GM21515 (cell line): ENCODE results near the gene INTS7.
"Not testable (repeated sequence)": the region's sequence is repeated elsewhere in the genome, so short reads cannot be mapped to it uniquely, and the experiment has no call there.

Experiments
- ATAC-seq: cut with Tn5 transposase; IDR thresholded peaks from one replicate; pipeline ENCODE4 v1.9.1; 2021; ENCODE audit not compliant: unreplicated experiment

INTS7 gene

GRCh38 chr1:211938561-211938997, 96.8 kb downstream of the INTS7 start:
- ATAC-seq, result peak; percentile 40

- ATAC-seq, result not testable (repeated sequence)
Observed at GRCh38 chr1:211937422-211937821, 97.9 kb downstream of the INTS7 start.

- peak; percentile 57 for ATAC-seq
Observed at GRCh38 chr1:211935448-211935970, 99.8 kb downstream of the INTS7 start.

GRCh38 chr1:211933946-211934714, 101.2 kb downstream of the INTS7 start:
- no peak for ATAC-seq

- no peak for ATAC-seq
Observed at GRCh38 chr1:211932933-211933254, 102.5 kb downstream of the INTS7 start.

- no peak for ATAC-seq
Observed at GRCh38 chr1:211932231-211932932, 103.0 kb downstream of the INTS7 start.

- no peak for ATAC-seq
Observed at GRCh38 chr1:211929683-211930082, 105.7 kb downstream of the INTS7 start.

DNA sequence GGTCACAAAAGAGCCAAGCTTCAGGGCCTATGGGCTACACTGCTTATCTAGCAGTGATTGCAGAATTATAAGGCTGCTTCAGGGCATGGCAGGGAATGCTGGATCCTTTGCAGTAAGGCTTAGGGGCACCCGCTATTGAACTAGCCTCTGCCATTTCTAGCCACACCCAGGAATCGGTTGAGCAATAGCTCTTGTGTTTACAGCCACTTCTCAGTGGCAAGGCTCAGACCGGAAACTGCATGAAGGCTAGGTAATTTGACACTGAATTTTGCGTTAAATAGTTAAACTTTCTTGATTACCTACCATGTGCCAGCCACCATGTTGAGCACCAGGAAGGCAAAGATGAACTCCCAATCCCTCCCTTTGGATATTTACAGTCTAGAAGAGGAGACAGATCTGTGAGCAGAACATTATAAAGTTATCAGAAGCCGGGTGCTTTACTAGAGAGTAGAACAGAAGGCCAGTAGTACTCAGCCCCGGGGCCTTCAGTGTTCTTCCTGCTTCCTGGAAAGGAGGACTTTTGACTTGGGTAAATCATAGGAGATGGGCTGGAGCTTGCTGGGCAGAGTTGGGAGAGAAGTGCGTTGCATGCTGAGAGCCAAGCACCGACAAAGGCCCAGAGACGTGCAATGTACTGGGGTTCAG, 106.2 kb downstream of the INTS7 start:
- no peak for ATAC-seq

- ATAC-seq, result no peak
Observed at GRCh38 chr1:211928290-211928801, 107.0 kb downstream of the INTS7 start.

- ATAC-seq, result no peak
Observed at GRCh38 chr1:211925016-211925415, 110.3 kb downstream of the INTS7 start.

DNA sequence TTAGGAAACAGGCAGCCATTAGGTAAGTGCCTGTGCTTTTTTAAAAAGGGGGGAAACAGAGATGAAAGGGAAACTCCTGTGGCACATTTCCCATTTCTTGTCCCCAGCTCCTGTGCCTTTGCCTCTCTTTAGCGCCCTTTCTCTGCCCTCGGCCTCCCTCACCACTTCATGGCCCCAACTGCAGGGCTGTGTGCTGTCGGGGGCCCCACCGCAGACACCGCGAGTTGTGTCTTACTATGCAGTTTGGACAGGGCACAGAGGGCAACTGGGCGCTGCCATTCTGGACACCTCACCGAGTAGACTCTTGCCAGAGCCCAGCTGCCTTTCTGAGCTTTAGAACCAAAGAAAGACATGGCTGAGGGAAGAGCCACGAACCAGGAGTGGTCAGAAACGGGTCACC, 111.1 kb downstream of the INTS7 start:
- no peak for ATAC-seq

- no peak for ATAC-seq
Observed at GRCh38 chr1:211923095-211923494, 112.3 kb downstream of the INTS7 start.

DNA sequence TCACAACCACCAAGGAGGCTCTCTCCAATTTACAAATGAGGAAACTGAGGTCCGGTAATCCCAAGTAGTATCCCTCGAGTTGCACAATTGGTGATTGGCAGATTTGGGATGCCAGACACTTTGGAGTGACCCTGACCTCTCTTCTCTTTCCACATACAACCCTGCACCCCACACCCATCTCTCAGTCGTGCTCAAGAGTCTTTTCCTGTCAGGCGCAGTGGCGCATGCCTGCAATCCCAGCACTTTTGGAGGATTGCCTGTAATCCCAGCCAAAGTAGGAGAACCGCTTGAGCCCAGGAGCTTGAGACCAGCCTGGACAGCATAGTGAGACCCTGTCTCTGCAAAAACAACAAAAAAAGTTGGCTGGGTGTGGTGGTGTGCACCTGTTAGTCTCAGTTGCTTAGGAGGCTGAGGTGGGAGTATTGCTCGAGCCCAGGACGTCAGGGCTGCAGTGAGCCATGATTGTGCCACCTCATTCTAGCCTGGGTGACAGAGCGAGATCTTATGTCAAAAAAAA, 113.7 kb downstream of the INTS7 start:
- ATAC-seq, result no peak

DNA sequence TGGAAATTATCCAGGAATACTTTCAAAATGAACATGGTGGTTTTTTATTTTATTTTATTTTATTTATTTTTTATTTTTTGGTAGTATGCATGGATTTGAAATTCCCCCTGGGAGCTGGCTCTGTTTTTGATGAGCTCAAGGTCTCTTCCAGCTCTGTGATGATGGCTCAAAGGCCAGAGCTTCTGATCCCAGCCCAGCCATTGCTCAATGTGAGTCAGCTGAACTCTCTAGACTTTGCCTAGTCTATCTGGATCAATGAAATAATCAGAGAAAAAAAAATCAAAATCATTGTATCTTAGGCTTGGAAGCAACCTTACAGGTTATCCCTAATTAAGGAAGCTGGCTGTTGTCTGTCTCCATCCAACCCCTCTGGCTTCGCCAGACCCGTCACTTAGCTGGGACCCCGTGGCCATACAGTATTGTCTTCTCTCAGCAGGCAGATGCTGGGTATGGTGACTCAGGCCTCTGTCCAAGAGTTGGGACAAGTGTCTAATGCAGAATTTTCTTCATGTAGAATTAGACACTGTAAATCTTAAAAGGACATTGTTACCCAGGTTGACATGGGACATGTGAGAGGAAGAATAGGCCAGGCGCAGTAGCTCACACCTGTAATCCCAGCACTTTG, 114.6 kb downstream of the INTS7 start:
- no peak for ATAC-seq

DNA sequence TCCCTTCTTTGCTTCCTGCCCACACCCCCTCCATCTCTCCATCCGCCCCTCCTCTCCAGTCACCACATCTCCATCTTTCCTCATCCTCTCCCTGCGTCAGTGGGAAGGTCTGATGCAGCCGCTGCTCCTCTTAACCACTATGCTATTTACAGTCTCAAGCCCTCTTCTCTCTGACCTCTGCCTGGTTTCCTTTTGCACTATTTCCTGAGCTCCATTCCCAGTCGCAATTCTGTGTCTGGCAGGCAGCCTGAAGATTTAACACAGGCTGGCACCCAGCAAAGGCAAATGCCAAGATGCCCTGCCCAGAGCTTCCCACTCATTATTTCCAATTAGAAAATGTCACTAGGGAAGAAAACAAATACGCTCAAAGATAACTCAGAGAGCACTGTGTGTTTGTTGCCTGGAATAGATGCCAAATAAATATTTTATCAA, 115.2 kb downstream of the INTS7 start:
- no peak for ATAC-seq

- no peak for ATAC-seq
Observed at GRCh38 chr1:211918843-211919414, 116.4 kb downstream of the INTS7 start.

- not testable (repeated sequence) for ATAC-seq
Observed at GRCh38 chr1:211916458-211916857, 118.9 kb downstream of the INTS7 start.

DNA sequence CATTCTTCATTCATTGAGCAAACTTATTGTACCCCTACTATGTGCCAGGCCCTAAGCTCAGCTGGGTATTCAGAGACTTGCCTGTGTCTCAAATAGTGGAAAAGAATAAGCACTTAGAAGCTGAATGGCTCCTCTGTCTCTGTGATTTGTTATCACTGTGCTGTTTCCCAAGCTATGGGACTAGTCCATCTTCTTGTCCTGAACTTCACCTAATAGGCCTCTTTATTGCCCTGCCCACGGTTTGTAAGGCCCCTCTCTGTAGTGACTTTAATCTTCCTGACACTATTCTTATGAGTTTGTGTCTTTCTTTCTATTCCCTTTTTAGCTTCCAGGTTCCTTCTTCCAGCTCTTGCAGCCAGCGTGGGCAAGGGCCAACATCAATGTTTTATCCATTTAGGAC, 119.4 kb downstream of the INTS7 start:
- ATAC-seq, result no peak

- no peak for ATAC-seq
Observed at GRCh38 chr1:211912844-211913432, 122.4 kb downstream of the INTS7 start.

- ATAC-seq, result no peak
Observed at GRCh38 chr1:211912038-211912437, 123.3 kb downstream of the INTS7 start.
